Thyroid gland (tissue), 4 donors: ENCODE results near the gene BUD23. TPM values are rescaled to one million over a fixed set of nuclear protein-coding genes. Genes with fewer than 3 reads are reported as not detected.

Source experiments
- DNase-seq, 2 donors: peaks; one replicate each; pipeline ENCODE4 v3.0.0-alpha.2; 2019
- H3K27ac ChIP-seq, 3 donors: fragments of 200-600 bp; sonication (generic); 1 replicate in 2 of 3; 2 replicates in 1 of 3; pipeline ENCODE4 v1.5.1; 2016 to 2019; ENCODE audit warnings: mild to moderate bottlenecking in 1 of 3, moderate library complexity in 1 of 3
- H3K27me3 ChIP-seq: fragments of 200-600 bp; sonication (generic); one replicate; pipeline ENCODE4 v1.5.1; 2019
- H3K36me3 ChIP-seq, 2 donors: fragments of 200-600 bp; sonication (generic); one replicate each; pipeline ENCODE4 v1.5.1; 2016 to 2019
- H3K4me1 ChIP-seq, 2 donors: fragments of 200-600 bp; sonication (generic); one replicate each; pipeline ENCODE4 v1.5.1; 2017 to 2019
- H3K4me3 ChIP-seq, 3 donors: fragments of 200-600 bp; sonication (generic); replicated peaks in 1 of 3; 1 replicate in 2 of 3; 2 replicates in 1 of 3; pipeline ENCODE4 v1.5.1; 2016; ENCODE audit warnings: mild to moderate bottlenecking in 1 of 3
- H3K9me3 ChIP-seq: fragments of 200-600 bp; sonication (generic); one replicate; pipeline ENCODE4 v1.5.1; 2017
- CTCF ChIP-seq, 6 experiments: fragments of 200-600 bp in 3 of 6; fragments of 450-650 bp in 3 of 6; sonication (generic) in 3 of 6; IDR thresholded peaks; one replicate each; pipeline ENCODE4 v1.5.1; 2016 to 2019; ENCODE audit warnings: antibody characterized with exemption in 6 of 6, mild to moderate bottlenecking in 2 of 6, inconsistent platforms in 1 of 6, moderate library complexity in 1 of 6
- POLR2A ChIP-seq, 2 donors: fragments of 450-650 bp; IDR thresholded peaks; one replicate each; pipeline ENCODE4 v1.6.1; 2017; ENCODE audit warnings: antibody characterized with exemption in 2 of 2, mild to moderate bottlenecking in 2 of 2, moderate library complexity in 1 of 2
- WGBS, 2 donors: methylation state at CpG; one replicate each; pipeline ENCODE4 v1.1.5; 2017; 5-methylcytosine and 5-hydroxymethylcytosine counted together
- intact Hi-C: fragments of 100-400 bp; cut with DNase I; formaldehyde crosslinking; loops from one replicate; pipeline ENCODE4 v1.15.1; 2023
- total RNA-seq, 4 donors: library from RNA; depleted of rRNA; stranded (reverse); fragments of >200 nt; gene quantifications; one replicate each; pipeline ENCODE4 v1.2.3, GENCODE V29; 2016

BUD23 gene
- total RNA-seq, 4 donors from 2014 or later = 58.3 to 78.0 (median 64.9) TPM

GRCh38 chr7:73668103-73668885, 15.1 kb upstream of the BUD23 start:
- Histone ChIP-seq H3K36me3 (no peaks in the 10 kb centered on the region), H3K4me1 (peaks cover 8 to 14% of the 10 kb centered on the region in 2 donors), H3K9me3 (no peaks in the 10 kb centered on the region), H3K4me3 (peak overlapping the region; percentile 23 to 54 (median 44)), H3K27ac (no peak overlapping the region), H3K27me3 (no peaks in the 10 kb centered on the region)
- intact Hi-C loops = no loop called here
- TF ChIP-seq CTCF (IDR thresholded peaks at IDR 0.05) (no peak), POLR2A (IDR thresholded peaks at IDR 0.05) (no peak)
- DNase-seq = no peak
- WGBS, 2 donors = 1% methylated on average over 9 to 12 of the region's 52 CpGs

- Histone ChIP-seq H3K4me3 (peak overlapping the region in 1 of 3 donors; percentile 54), H3K36me3 (no peaks in the 10 kb centered on the region), H3K27me3 (no peaks in the 10 kb centered on the region), H3K27ac (no peak overlapping the region), H3K4me1 (peaks cover 8 to 14% of the 10 kb centered on the region in 2 donors), H3K9me3 (no peaks in the 10 kb centered on the region)
- TF ChIP-seq CTCF (IDR thresholded peaks at IDR 0.05) = no peak
- TF ChIP-seq POLR2A (IDR thresholded peaks at IDR 0.05) = no peak
- WGBS, 2 donors = 21% methylated on average over 5 of the region's 5 CpGs
- intact Hi-C loops = no loop called here
- DNase-seq = no peak
Measured at GRCh38 chr7:73668886-73669230, 14.5 kb upstream of the BUD23 start.

- Histone ChIP-seq H3K27ac (no peak overlapping the region), H3K4me1 (peaks cover 8 to 14% of the 10 kb centered on the region in 2 donors), H3K27me3 (no peaks in the 10 kb centered on the region), H3K4me3 (no peak overlapping the region), H3K36me3 (no peaks in the 10 kb centered on the region), H3K9me3 (no peaks in the 10 kb centered on the region)
- 68 to 77% methylated on average over 7 to 10 of the region's 19 CpGs for WGBS, 2 donors
- TF ChIP-seq CTCF (IDR thresholded peaks at IDR 0.05) (no peak), POLR2A (IDR thresholded peaks at IDR 0.05) (no peak)
- intact Hi-C loops = no loop called here
- no peak for DNase-seq
Measured at GRCh38 chr7:73669288-73669701, 14.1 kb upstream of the BUD23 start.

GRCh38 chr7:73669858-73670385, 13.5 kb upstream of the BUD23 start:
- no peak overlapping the region for H3K27ac ChIP-seq
- H3K27me3 ChIP-seq = no peaks in the 10 kb centered on the region
- WGBS, 2 donors = 93% methylated on average over 8 to 11 of the region's 12 CpGs
- TF ChIP-seq POLR2A (IDR thresholded peaks at IDR 0.05) (no peak), CTCF (IDR thresholded peaks at IDR 0.05) (no peak)
- H3K36me3 ChIP-seq = no peaks in the 10 kb centered on the region
- no peaks in the 10 kb centered on the region for H3K9me3 ChIP-seq
- no peak overlapping the region for H3K4me3 ChIP-seq
- intact Hi-C loops = loop anchor here (10.0 kb wide), 1 partner anchor 55 kb away; no protein-coding TSS in a partner anchor
- no peak for DNase-seq
- peaks cover 8 to 14% of the 10 kb centered on the region in 2 donors for H3K4me1 ChIP-seq

GRCh38 chr7:73671322-73671661, 12.1 kb upstream of the BUD23 start:
- H3K27me3 ChIP-seq = no peaks in the 10 kb centered on the region
- no peak for DNase-seq
- H3K27ac ChIP-seq = no peak overlapping the region
- intact Hi-C loops = loop anchor here (10.0 kb wide), 1 partner anchor 56 kb away; no protein-coding TSS in a partner anchor
- no peaks in the 10 kb centered on the region for H3K9me3 ChIP-seq
- H3K4me3 ChIP-seq = no peak overlapping the region
- TF ChIP-seq CTCF (IDR thresholded peaks at IDR 0.05) (no peak), POLR2A (IDR thresholded peaks at IDR 0.05) (no peak)
- 67 to 68% methylated on average over 4 to 5 of the region's 12 CpGs for WGBS, 2 donors
- H3K36me3 ChIP-seq = no peaks in the 10 kb centered on the region
- H3K4me1 ChIP-seq = peaks cover 8 to 14% of the 10 kb centered on the region in 2 donors
